Neural cell (in vitro differentiated cells): ENCODE data around the gene LRRIQ3. TPM values are rescaled to one million over a fixed set of nuclear protein-coding genes. Genes with fewer than 3 reads are reported as not detected.

Experiments used
- H2AFZ ChIP-seq: fragments of 200-600, 300-800 bp; sonication (generic), shearing (Covaris generic); 2 replicates; pipeline ENCODE4 v1.6.0; 2014; ENCODE audit warnings: low read depth, mild to moderate bottlenecking, antibody characterized with exemption, low read length, moderate library complexity
- H3F3A ChIP-seq: fragments of 200-600 bp; shearing (Covaris generic); 2 replicates; pipeline ENCODE4 v1.6.1; 2016; ENCODE audit warnings: mild to moderate bottlenecking, moderate library complexity, mixed read lengths, antibody characterized with exemption, low read length; ENCODE audit not compliant: insufficient read depth, poor library complexity, severe bottlenecking
- H3K27ac ChIP-seq: fragments of 200-600, 300-800 bp; sonication (generic), shearing (Covaris generic); 2 replicates; pipeline ENCODE4 v1.5.1; 2014; ENCODE audit warnings: mild to moderate bottlenecking, low read length, moderate library complexity
- H3K27me3 ChIP-seq: fragments of 300-800, 200-600 bp; sonication (generic), shearing (Covaris generic); 2 replicates; pipeline ENCODE4 v1.6.0; 2014; ENCODE audit warnings: mild to moderate bottlenecking, low read depth, low read length, moderate library complexity; ENCODE audit not compliant: insufficient read depth
- H3K36me3 ChIP-seq: fragments of 300-800, 200-600 bp; sonication (generic), shearing (Covaris generic); 2 replicates; pipeline ENCODE4 v1.5.1; 2014; ENCODE audit warnings: mild to moderate bottlenecking, antibody characterized with exemption, low read length, moderate library complexity; ENCODE audit not compliant: insufficient read depth
- H3K4me2 ChIP-seq: fragments of 300-800, 200-600 bp; sonication (generic), shearing (Covaris generic); 2 replicates; pipeline ENCODE4 v1.6.0; 2014; ENCODE audit warnings: mild to moderate bottlenecking, low read length
- H3K4me3 ChIP-seq: fragments of 300-800, 200-600 bp; sonication (generic), shearing (Covaris generic); 2 replicates; pipeline ENCODE4 v1.5.1; 2014; ENCODE audit warnings: mild to moderate bottlenecking, low read length, moderate library complexity
- H3K79me2 ChIP-seq: fragments of 200-600 bp; shearing (Covaris generic); replicated peaks from 2 replicates; pipeline ENCODE4 v1.6.0; 2014; ENCODE audit warnings: mild to moderate bottlenecking, low read length, moderate library complexity; ENCODE audit not compliant: insufficient read depth
- H3K9ac ChIP-seq: fragments of 300-800, 200-600 bp; sonication (generic), shearing (Covaris generic); 2 replicates; pipeline ENCODE4 v1.6.1; 2016; ENCODE audit warnings: mild to moderate bottlenecking, low read length, mixed read lengths
- H3K9me2 ChIP-seq: fragments of 200-600 bp; shearing (Covaris generic); 2 replicates; pipeline ENCODE4 v1.6.1; 2016; ENCODE audit warnings: mild to moderate bottlenecking, low read length, mixed read lengths; ENCODE audit not compliant: insufficient read depth
- H3K9me3 ChIP-seq: fragments of 200-600, 300-800 bp; sonication (generic), shearing (Covaris generic); 2 replicates; pipeline ENCODE4 v1.6.1; 2016; ENCODE audit warnings: mild to moderate bottlenecking, mixed run types, low read length, moderate library complexity, mixed read lengths
- H4K20me1 ChIP-seq: fragments of 200-600 bp; shearing (Covaris generic); 2 replicates; pipeline ENCODE4 v1.6.1; 2016; ENCODE audit warnings: mild to moderate bottlenecking, mixed run types; ENCODE audit not compliant: insufficient read depth
- EP300 ChIP-seq: fragments of 450-650 bp; conservative IDR thresholded peaks from 2 replicates; pipeline ENCODE4 v1.6.1; 2014; ENCODE audit warnings: antibody characterized with exemption, mild to moderate bottlenecking, moderate library complexity; ENCODE audit not compliant: poor library complexity, severe bottlenecking
- EZH2 ChIP-seq: fragments of 200-600, 300-800 bp; shearing (Covaris generic), sonication (generic); IDR thresholded peaks from 2 replicates; pipeline ENCODE4 v1.6.1; 2014; ENCODE audit warnings: antibody characterized with exemption, low read length, borderline replicate concordance, mild to moderate bottlenecking; ENCODE audit not compliant: insufficient read depth, poor library complexity, severe bottlenecking
- MXI1 ChIP-seq: fragments of 450-650 bp; conservative IDR thresholded peaks from 2 replicates; pipeline ENCODE4 v1.6.1; 2014; ENCODE audit warnings: antibody characterized with exemption, mild to moderate bottlenecking; ENCODE audit not compliant: poor library complexity, severe bottlenecking
- POLR2AphosphoS5 ChIP-seq: IDR thresholded peaks from 2 replicates; pipeline ENCODE4 v1.6.1; 2012
- RAD21 ChIP-seq: fragments of 450-650 bp; conservative IDR thresholded peaks from 2 replicates; pipeline ENCODE4 v1.6.1; 2014; ENCODE audit warnings: antibody characterized with exemption, mild to moderate bottlenecking, moderate library complexity
- SMC3 ChIP-seq: fragments of 450-650 bp; conservative IDR thresholded peaks from 2 replicates; pipeline ENCODE4 v1.6.1; 2014; ENCODE audit warnings: antibody characterized with exemption, mild to moderate bottlenecking, moderate library complexity; ENCODE audit not compliant: poor library complexity
- TAF1 ChIP-seq: IDR thresholded peaks from 2 replicates; pipeline ENCODE4 v1.6.1; 2012; ENCODE audit warnings: low read depth
- polyA plus RNA-seq: library from polyadenylated mRNA; depleted of rRNA; stranded (reverse); fragments of >200 nt; gene quantifications from 2 replicates; pipeline ENCODE4 v1.2.3, GENCODE V29; 2014
- TF ChIP-seq, protein P1 (sequence below): IDR thresholded peaks from 2 replicates; pipeline ENCODE4 v1.6.1; 2012; ENCODE audit warnings: borderline replicate concordance
- TF ChIP-seq, protein P2 (sequence below): fragments of 450-650 bp; IDR thresholded peaks from 2 replicates; pipeline ENCODE4 v1.5.1; 2014; ENCODE audit warnings: antibody characterized with exemption, mild to moderate bottlenecking, moderate library complexity; ENCODE audit not compliant: poor library complexity, severe bottlenecking

LRRIQ3 gene
- polyA plus RNA-seq, 1 donor from 2014 or later, result not detected

- Histone ChIP-seq H3K79me2 (no peaks in the 10 kb centered on the region), H3K36me3 (no peaks in the 10 kb centered on the region), H2AFZ (no peak overlapping the region), H3F3A (no peaks in the 10 kb centered on the region), H4K20me1 (no peaks in the 10 kb centered on the region), H3K27ac (no peak overlapping the region), H3K4me3 (no peak overlapping the region), H3K9me2 (no peaks in the 10 kb centered on the region), H3K9me3 (no peaks in the 10 kb centered on the region), H3K4me2 (no peak overlapping the region), H3K9ac (no peak overlapping the region), H3K27me3 (no peaks in the 10 kb centered on the region)
- TF ChIP-seq EZH2, result no peak
- TF ChIP-seq RAD21, result no peak
- TF ChIP-seq, protein P1, sequence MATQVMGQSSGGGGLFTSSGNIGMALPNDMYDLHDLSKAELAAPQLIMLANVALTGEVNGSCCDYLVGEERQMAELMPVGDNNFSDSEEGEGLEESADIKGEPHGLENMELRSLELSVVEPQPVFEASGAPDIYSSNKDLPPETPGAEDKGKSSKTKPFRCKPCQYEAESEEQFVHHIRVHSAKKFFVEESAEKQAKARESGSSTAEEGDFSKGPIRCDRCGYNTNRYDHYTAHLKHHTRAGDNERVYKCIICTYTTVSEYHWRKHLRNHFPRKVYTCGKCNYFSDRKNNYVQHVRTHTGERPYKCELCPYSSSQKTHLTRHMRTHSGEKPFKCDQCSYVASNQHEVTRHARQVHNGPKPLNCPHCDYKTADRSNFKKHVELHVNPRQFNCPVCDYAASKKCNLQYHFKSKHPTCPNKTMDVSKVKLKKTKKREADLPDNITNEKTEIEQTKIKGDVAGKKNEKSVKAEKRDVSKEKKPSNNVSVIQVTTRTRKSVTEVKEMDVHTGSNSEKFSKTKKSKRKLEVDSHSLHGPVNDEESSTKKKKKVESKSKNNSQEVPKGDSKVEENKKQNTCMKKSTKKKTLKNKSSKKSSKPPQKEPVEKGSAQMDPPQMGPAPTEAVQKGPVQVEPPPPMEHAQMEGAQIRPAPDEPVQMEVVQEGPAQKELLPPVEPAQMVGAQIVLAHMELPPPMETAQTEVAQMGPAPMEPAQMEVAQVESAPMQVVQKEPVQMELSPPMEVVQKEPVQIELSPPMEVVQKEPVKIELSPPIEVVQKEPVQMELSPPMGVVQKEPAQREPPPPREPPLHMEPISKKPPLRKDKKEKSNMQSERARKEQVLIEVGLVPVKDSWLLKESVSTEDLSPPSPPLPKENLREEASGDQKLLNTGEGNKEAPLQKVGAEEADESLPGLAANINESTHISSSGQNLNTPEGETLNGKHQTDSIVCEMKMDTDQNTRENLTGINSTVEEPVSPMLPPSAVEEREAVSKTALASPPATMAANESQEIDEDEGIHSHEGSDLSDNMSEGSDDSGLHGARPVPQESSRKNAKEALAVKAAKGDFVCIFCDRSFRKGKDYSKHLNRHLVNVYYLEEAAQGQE, result no peak
- TF ChIP-seq POLR2AphosphoS5, result no peak
- TF ChIP-seq TAF1, result no peak
- TF ChIP-seq, protein P2, sequence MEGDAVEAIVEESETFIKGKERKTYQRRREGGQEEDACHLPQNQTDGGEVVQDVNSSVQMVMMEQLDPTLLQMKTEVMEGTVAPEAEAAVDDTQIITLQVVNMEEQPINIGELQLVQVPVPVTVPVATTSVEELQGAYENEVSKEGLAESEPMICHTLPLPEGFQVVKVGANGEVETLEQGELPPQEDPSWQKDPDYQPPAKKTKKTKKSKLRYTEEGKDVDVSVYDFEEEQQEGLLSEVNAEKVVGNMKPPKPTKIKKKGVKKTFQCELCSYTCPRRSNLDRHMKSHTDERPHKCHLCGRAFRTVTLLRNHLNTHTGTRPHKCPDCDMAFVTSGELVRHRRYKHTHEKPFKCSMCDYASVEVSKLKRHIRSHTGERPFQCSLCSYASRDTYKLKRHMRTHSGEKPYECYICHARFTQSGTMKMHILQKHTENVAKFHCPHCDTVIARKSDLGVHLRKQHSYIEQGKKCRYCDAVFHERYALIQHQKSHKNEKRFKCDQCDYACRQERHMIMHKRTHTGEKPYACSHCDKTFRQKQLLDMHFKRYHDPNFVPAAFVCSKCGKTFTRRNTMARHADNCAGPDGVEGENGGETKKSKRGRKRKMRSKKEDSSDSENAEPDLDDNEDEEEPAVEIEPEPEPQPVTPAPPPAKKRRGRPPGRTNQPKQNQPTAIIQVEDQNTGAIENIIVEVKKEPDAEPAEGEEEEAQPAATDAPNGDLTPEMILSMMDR, result no peak
- no peak for TF ChIP-seq SMC3
- TF ChIP-seq MXI1, result no peak
- TF ChIP-seq EP300, result no peak
Observed at GRCh38 chr1:74222701-74223100, 24.7 kb upstream of the LRRIQ3 start.

GRCh38 chr1:74215229-74215628, 17.3 kb upstream of the LRRIQ3 start:
- no peaks in the 10 kb centered on the region for H3F3A ChIP-seq
- H3K36me3 ChIP-seq, result no peaks in the 10 kb centered on the region
- H3K4me2 ChIP-seq, result no peak overlapping the region
- H2AFZ ChIP-seq, result no peak overlapping the region
- H3K79me2 ChIP-seq, result no peaks in the 10 kb centered on the region
- no peak overlapping the region for H3K27ac ChIP-seq
- H3K9ac ChIP-seq, result no peak overlapping the region
- no peaks in the 10 kb centered on the region for H3K9me3 ChIP-seq
- H3K9me2 ChIP-seq, result no peaks in the 10 kb centered on the region
- no peaks in the 10 kb centered on the region for H3K27me3 ChIP-seq
- no peaks in the 10 kb centered on the region for H4K20me1 ChIP-seq
- H3K4me3 ChIP-seq, result no peak overlapping the region
- TF ChIP-seq EZH2, result no peak
- TF ChIP-seq POLR2AphosphoS5, result no peak
- TF ChIP-seq MXI1, result no peak
- no peak for TF ChIP-seq TAF1
- TF ChIP-seq, protein P1, result no peak
- no peak for TF ChIP-seq RAD21
- TF ChIP-seq EP300, result no peak
- TF ChIP-seq, protein P2, result no peak
- no peak for TF ChIP-seq SMC3
